ENCODE measurements around the gene WDR86.

Gene WDR86, protein sequence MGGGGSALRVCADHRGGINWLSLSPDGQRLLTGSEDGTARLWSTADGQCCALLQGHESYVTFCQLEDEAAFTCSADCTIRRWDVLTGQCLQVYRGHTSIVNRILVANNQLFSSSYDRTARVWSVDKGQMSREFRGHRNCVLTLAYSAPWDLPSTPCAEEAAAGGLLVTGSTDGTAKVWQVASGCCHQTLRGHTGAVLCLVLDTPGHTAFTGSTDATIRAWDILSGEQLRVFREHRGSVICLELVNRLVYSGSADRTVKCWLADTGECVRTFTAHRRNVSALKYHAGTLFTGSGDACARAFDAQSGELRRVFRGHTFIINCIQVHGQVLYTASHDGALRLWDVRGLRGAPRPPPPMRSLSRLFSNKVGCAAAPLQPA

DNA sequence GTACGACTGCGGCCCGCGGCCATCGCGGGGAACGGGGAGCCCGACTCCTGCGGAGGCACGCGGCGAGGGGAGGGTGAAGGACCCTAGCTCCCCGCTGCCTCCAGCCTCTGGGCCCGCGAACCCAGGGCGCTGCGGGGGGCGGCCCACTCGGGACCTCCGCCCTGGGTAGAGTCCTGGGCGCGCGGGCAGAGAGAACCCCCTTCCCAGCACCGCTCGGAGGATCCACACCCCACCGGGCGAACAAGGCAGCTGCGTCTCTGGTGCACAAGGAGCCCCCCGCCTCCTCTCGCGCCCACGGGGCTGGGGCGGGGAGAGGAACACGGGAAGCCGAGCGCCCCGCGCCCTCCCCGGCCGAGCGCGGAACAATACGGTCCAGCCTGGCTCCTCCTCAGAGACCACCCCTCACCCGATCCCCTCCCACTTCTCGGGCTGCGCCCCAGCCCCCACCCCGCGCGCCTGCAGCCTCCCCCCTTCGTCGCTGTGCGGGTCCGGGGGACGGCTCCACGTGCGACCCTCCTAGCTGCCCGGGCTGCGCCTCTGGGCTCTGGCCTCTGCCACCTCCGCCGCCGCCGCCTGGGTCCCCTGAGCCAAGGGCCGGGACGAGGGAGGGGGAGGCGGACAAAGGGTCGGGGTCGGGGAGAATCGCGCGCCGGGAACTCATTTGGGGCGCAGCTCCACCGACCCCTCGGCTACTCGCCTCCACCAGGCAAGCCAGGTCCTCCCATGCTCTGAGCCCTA lies at the start of gene WDR86:
TSS of gene WDR86 (minus strand) at position 372 of the 738 bp plus-strand sequence. CDS start 449 bp downstream, outside the sequence.
- DNase-seq (ENCODE audit: low read depth in 4 of 4, low spot score in 1 of 4) = no peak

DNA sequence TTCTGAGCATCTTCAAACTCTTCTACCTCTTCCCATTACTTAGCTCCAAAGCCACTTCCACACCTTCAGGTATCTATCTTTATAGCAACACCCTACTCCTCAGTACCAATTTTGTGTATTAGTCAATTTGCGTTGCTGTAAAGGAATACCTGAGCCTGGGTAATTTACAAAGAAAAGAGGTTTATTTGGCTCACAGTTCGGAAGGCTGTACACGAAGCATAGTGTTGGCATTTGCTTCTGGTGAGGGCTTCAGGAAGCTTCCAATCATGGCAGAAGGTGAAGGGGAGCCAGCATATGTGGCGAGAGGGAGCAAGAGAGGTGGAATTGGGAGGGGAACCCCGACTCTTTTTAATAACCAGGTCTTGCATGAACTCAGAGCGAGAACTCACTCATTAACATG lies 47.7 kb upstream of the WDR86 start:
- no peak for DNase-seq (ENCODE audit: low read depth in 4 of 4, low spot score in 1 of 4)

DNA sequence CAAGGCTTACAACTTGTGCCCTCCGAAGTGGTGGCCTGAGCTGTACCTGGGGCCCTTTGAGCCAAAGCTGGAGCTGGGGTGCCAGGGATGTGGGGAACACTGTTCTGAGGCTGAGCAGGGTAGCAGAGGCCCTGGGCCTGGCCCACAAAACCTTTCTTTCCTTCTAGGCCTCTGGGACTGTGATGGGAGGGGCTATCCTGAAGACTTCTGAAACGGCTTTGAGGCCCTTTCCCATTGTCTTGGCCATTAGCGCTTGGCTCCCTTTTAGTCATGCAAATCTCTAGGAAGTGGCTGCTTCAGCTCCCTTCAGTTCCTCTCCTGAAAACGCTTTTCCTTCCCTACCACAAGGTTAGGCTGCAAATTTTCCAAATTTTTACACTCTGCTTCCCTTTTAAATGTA lies 46.9 kb upstream of the WDR86 start:
- DNase-seq (ENCODE audit: low read depth in 4 of 4, low spot score in 1 of 4) = no peak

DNA sequence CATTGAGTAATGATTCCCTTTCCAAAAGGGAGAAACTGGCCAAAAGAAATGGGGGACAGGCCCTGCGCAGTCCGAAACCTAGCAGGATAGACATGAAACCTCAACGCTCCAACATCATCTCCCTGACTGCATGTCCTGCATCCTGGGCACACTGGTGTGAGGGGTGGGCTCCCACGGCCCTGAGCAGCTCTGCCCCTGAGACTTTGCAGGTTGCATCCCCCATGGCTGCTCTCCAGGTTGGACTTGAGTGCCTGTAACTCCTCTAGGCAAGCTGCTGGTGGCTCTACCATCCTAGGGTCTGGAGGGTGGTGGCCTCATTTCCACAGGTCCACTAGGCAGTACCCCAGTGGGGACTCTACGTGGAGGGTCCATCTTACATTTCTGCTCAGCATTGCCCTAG lies 46.4 kb upstream of the WDR86 start:
- no peak for DNase-seq (ENCODE audit: low read depth in 4 of 4, low spot score in 1 of 4)

DNA sequence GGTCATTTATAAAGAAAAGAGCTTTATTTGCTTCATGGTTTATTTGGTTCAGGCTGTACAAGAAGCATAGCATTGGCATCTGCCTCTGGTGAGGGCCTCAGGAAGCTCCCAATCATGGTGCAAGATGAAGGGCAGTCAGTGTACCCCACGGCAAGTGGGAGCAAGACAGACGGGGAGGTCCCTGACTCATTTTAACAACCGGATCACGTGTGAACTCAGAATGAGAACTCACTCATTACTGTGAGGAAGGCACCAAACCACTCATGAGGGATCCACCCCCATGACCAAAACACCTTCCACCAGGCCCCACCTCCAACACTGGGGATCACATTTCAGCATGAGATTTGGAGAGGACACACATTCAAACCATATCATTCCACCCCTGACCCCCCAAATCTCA lies 45.9 kb upstream of the WDR86 start:
- no peak for DNase-seq (ENCODE audit: low read depth in 4 of 4, low spot score in 1 of 4)

DNA sequence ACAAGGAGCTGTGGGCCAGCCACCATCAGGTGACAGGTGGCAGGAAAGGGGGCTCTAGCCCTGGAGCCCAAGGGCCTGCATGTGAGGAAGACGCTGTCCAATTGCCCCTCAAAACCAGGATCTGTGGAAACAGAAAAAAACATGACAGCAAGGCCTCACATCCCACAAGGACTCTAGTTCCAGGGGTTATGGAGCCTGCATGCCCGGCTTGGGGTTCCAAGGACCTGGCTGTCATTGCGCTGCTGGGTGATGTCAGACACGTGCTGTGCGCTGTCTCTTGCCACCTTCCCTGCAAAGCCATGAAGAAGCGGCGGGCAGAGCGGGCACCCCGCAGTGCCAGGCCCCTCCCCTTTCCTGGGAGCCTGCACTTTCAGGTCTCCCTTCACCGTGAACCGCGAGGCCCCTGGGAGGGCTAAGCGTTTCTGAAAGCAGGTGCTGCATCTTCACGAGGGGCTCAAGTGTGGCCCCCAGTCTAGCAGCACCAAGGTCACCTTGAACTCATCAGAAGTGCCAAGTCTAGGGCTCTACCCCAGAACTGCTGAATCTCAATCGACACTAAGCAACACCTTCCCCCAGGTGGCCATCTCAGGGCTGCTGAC lies 45.2 kb upstream of the WDR86 start:
- no peak for DNase-seq (ENCODE audit: low read depth in 4 of 4, low spot score in 1 of 4)

DNA sequence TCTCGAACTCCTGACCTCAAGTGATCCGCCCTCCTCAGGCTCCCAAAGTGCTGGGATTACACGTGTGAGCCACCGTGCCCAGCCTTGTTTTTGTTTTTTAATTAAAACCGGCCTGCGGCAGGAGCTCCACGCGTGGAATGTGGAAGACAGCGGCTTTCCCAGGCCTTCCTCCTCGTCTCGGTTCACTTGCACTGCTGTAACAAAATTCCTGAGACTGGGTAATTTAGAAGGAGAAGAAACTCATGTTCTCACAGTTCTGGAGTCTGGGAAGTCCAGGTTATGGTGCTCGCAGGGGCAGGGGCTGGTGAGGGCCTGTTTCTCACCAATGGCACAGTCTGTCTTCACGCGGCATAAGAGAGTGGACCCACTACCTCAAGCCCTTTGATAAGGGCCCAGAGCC lies 44.5 kb upstream of the WDR86 start:
- DNase-seq (ENCODE audit: low read depth in 4 of 4, low spot score in 1 of 4) = no peak

DNA sequence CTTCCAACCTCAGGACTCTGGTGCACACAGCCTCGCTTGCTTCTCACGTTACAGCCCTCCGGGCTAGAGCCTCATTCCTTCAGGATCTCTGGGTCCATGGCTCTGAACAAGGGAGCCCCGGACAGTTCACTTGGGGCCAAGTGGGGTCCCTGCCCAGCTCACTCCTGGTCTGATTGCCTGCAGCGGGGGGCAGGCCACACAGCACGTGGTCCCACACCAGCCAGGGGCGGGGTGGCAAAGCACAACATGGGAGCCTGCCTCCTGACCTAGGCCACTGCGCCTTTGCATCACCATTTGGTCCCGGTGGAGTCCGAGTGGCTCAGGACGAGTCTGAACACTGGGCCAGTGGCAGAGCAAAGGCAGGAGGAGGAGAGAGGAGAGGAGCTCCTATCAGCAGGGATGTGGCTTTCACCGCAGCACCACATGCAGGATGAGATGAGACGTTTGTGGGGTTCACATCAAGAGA lies 43.5 kb upstream of the WDR86 start:
- DNase-seq (ENCODE audit: low read depth in 4 of 4, low spot score in 1 of 4) = no peak

DNA sequence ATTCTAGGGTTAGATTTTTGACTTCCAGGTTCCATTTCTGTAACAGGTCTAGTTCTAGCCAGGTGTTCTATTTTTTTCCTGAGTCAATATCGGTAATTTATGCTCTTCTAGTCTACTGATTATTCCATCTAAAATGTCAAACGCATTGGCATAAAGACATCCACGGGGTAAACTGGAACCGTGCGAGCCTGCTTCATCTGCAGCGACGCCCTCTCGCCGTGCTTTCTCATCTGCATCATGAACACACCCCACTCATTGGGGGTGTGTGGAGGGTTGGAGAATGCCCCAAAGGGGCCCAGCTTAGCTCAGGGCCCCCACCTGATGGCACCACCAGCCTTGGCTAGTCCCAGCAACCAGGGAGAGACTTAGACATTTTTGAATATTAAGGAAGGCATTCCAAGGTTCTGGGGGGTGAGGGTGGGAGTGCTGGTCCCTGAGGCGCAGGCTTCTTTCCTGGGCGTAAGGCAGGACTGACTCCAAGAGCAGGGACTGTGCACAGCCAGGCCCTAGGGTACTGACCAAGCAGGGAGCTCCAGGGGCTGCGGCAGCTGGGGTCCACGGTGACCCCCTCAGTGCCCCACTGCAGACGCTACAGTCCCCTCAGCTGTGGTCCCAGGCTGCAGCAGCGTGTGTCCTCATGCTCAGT lies 43.0 kb upstream of the WDR86 start:
- DNase-seq (ENCODE audit: low read depth in 4 of 4, low spot score in 1 of 4) = no peak

DNA sequence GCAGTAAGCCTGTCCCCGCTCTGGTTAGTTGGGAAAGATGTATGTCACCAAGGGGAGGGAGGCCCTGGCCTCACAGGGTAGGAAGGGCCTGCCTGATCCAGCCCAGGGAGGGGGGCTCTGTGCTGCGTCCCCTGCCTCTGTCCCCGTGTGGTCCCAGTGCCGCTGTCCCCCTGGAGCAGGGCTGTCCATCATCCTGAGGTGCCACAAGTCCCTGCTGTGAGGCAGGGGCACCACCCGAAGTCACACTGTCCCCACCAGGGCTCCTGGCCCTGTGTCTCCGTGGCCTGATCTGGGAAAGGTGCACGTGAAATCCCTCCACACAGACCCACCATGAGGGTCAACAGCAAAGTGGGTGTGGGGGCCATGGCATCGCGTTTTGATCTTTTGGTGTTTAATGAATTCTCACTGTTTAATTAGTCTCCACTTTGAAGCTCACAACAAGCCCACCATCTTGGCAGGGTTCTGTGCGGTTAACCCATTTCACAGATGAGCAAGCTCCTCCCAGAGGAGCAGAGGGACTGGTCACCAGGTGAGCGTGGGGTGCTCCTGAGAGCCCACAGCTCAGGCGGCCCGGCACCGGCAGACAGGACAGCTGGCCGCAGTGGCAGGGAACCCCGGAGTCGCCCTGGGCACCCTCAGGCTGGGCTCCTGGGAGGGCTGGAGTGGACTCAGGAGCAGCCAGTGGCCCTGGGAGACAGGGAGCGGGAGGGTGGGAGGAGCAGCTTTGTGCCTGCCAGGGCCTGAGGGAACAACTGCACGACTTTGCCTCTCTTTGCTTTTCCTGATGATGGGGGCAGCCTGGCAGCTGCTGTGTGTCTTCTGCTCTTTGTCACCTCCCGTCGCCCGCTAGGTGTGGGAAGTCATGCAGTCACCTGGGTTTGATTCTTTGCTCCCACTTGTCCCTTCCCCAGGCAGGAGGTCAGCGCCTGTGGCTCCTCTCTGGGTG lies 42.1 kb upstream of the WDR86 start:
- DNase-seq (ENCODE audit: low read depth in 4 of 4, low spot score in 1 of 4) = no peak

DNA sequence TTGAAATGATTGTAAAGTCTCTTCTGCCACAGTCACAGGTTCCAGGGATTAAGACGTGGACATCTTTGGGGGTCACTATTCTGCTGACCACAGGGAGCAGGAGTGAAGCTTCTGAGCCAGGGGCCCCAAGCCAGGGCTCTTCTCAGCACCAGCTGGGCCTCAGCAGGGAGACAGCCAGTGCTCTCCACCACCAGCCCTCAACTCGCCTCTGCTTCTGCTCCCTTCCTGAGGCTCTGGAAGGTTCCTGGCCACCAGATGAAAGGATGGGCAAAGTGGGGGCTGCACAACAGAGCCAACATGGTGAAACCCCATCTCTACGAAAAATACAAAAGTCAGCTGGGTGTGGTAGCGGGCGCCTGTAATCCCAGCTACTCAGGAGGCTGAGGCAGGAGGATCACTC lies 41.3 kb upstream of the WDR86 start:
- no peak for DNase-seq (ENCODE audit: low read depth in 4 of 4, low spot score in 1 of 4)

DNA sequence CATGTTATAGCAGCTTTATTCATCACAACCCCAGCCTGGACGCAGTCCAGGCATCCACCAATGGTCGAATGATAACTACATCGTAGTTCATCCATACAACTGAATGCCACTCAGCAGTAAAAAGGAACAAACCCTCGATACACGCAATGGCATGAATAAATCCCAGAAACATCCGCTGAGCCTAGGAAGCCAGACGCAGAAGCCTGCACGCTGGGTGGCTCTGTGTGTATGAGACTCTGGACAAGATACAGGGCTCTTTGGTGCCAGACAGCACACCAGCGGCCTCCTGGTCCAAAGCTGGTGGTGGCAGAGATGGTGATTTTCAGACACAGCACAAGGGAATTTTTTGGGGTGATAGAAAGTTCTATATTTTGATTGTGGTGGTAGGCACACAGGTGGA lies 40.2 kb upstream of the WDR86 start:
- no peak for DNase-seq (ENCODE audit: low read depth in 4 of 4, low spot score in 1 of 4)

DNA sequence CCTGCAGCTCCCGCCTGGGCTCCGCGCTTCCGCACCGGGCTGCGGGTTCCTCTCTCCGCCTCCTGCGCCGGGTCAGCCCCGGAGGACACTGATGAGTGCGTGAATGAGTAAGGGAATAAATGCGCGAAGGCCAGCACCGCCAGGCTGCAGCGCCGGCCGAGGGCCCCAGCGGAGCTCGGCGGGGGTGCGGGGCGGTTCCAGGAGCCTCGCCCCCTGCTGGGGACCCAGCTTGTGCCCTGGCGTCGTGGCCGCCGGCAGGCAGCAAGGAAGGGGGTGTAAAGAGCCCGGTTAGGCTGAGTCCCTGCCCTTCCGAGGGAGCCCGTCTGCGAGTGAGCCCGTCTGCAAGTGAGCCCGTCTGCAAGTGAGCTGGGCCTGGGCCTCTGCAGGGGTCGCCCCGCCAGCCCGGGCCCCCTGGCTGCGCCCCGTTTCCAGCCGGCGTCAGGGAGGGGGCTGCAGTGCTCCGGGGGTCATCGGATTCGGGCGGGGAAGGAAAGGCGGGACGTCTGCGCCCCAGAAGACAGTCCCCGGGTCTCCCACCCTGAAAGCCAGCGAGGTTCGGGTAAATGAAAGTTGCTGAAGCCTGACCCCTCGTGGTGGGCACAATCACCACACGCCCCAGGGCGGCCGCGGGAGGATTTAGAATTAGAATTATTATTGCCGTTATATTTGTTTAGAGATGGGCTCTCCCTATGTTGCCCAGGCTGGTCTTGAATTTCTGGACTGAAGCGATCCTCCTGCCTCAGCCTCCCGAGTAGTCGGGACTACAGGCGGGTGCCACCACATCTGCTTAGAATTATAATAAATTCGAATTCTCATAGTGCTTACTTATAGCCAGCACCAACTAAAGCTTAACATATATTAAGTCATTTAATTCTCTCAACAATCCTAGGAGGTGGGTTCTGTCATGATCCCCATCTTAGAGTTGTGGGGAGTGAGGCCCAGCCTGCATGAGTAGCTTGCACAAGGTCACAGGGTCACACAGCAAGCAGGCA lies 38.7 kb upstream of the WDR86 start:
- DNase-seq (ENCODE audit: low read depth in 4 of 4, low spot score in 1 of 4) = peak; percentile 49 to 66 (median 63)

DNA sequence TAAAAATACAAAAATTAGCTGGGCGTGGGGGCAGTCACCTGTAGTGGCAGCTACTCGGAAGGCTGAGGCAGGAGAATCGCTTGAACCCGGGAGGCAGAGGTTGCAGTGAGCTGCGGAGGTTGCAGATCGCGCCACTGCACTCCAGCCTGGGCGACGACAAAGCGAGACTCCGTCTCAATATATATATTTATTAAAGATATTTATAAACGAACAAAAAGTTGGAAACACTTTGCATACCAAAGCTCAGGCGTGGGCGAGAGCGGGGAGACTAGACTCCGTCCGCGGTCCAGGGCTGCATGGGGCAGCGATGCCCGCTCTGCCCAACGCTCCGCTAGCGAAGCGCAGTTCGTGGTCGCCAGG lies 38.0 kb upstream of the WDR86 start:
- no peak for DNase-seq (ENCODE audit: low read depth in 4 of 4, low spot score in 1 of 4)

DNA sequence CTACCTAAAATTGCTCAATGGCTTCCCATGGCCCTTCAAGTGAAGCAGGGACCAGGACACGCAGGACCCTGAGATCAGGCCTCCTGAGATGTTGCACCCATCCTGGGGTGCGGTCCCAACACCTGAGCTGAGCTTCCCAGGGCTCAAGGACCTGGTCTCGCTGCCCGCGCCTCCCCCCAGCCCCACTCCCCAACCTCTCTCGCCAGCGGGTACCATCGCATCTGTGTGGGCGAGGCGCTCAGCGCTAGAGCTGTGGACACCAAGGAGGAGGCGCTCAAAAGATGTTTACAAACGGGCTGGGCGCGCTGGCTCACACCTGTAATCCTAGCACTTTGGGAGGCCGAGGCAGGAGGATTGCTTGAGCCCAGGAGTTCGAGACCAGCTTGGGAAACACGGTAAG lies 37.5 kb upstream of the WDR86 start:
- no peak for DNase-seq (ENCODE audit: low read depth in 4 of 4, low spot score in 1 of 4)

DNA sequence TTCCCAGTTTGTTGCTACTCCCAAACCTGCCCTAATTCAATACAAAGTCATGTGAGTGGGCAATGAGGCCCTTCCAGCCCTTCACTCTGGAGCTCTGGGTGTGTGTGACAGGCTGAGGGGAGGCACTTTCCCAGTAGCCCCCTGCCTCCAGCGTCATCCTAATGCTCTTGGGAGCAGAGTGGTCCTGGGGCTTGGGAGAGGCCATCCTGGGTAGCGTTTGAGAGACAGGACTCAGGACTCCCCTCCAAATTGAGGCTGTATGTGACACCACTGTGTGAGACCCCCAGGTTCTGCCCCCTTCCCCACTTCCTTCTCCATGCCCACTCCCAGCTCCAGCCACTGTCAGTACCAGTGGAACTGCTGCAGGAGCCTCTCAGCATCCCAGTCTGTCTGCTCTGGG lies 36.6 kb upstream of the WDR86 start:
- DNase-seq (ENCODE audit: low read depth in 4 of 4, low spot score in 1 of 4) = no peak

DNA sequence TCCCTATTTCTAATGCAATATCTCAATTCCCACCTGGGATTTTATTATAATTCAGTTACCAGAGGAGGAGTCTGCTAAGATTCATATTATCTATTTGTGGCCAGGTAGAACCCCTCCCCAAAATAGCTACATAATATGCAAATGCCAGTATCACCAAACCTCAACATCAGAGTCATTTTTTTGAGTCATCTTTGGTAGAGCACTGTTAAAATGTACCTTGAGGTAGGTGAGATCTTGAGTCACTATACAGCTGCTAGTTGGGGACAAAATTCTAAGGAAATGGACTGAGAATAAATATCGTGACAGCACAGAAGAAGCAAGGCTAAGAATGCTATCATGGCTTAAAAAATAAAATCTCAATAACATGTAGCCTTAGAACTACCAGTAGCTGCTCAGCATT lies 34.8 kb upstream of the WDR86 start:
- no peak for DNase-seq (ENCODE audit: low read depth in 4 of 4, low spot score in 1 of 4)

DNA sequence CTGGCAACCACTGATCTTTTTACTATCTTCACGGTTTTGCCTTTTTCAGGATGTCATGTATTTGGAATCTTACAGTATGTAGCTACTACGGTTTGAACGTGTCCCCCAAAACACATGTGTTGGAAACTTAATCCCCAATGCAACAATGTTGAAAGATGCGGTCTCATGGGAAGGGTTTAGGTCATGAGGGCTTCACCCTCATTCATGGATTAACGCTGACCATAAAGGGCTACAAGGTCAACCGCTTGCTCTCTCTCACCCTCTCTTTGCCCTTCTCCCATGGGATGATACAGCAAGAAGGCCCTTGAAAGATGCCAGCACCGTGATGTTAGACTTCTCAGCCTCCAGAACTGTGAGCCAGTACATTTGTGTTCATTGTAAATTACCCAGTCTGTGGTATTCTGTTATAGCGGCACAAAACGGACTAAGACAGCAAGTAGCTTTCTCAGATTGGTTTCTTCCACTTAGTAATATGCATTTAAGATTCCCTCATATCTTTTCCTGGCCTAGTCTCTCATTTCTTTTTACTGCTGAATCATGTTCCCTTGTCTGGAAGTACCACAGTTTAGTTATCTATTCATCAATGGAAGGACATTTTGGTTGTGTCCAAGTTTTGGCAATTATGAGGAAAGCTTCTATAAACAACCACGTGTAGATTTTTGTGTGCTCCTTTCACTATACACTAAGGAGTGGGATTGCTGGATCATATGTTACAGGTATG lies 33.1 kb upstream of the WDR86 start:
- no peak for DNase-seq (ENCODE audit: low read depth in 4 of 4, low spot score in 1 of 4)
